Tibial nerve (tissue), 4 donors: ENCODE results near the gene APRT.

ENCODE experiments used
- EP300 ChIP-seq, 2 donors: sonication (generic); formaldehyde crosslinking; IDR thresholded peaks; one replicate each; pipeline ENCODE4 v1.6.1; 2017; ENCODE audit warnings: antibody characterized with exemption in 2 of 2, mild to moderate bottlenecking in 1 of 2
- POLR2A ChIP-seq, 2 donors: fragments of 450-650 bp; IDR thresholded peaks; one replicate each; pipeline ENCODE4 v1.6.1; 2017; ENCODE audit warnings: antibody characterized with exemption in 2 of 2, mild to moderate bottlenecking in 2 of 2, moderate library complexity in 2 of 2
- TF ChIP-seq, protein P1 (sequence below), 5 experiments: fragments of 200-600 bp in 3 of 5; fragments of 450-650 bp in 2 of 5; sonication (generic) in 3 of 5; IDR thresholded peaks; one replicate each; pipeline ENCODE4 v1.5.1; 2016 to 2019; ENCODE audit warnings: antibody characterized with exemption in 5 of 5, mild to moderate bottlenecking in 3 of 5, moderate library complexity in 2 of 5

DNA sequence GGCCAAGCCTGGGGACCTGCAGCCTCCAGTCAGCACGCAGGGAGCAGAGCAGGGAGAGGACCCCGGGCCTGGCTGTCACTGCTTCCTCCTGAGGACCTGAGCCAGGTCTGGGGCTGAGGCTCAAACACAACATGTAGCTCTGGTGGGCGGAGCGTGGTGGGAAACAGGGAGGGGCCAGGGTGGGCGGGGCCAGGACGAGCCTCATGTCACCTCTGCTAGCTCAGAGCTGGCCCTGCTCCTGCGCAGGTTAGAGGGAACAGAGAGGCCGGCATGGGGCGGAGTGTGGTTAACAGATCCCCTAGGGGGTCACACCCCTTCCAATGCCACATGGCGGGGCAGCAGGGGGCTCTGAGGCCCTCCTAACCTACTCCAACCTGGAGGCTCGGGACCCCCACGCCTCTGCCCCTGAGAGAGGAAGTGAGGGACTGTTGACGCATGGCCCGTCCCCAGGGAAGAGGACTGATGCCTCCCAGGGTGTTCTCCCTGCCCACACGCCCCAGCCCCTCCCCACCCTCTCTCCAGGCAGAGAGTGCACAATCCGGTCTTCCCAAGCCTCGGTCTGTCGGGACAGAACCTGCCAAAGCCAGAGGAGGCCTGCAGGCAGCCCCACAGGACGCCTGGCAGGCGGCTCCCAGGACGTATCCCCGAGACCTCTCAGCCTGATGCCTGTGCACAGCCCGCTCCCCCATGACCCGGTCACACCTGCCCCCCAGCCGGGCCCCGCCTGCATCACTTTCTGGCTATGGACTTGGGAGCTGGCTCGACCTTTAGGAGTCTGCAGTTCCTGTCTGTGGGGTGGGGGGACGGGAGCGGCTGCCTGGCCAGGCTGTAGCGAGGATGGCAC, 41.9 kb downstream of the APRT start:
- TF ChIP-seq POLR2A (IDR thresholded peaks at IDR 0.05): no peak
- no peak for TF ChIP-seq EP300 (IDR thresholded peaks at IDR 0.05)
- TF ChIP-seq, protein P1, sequence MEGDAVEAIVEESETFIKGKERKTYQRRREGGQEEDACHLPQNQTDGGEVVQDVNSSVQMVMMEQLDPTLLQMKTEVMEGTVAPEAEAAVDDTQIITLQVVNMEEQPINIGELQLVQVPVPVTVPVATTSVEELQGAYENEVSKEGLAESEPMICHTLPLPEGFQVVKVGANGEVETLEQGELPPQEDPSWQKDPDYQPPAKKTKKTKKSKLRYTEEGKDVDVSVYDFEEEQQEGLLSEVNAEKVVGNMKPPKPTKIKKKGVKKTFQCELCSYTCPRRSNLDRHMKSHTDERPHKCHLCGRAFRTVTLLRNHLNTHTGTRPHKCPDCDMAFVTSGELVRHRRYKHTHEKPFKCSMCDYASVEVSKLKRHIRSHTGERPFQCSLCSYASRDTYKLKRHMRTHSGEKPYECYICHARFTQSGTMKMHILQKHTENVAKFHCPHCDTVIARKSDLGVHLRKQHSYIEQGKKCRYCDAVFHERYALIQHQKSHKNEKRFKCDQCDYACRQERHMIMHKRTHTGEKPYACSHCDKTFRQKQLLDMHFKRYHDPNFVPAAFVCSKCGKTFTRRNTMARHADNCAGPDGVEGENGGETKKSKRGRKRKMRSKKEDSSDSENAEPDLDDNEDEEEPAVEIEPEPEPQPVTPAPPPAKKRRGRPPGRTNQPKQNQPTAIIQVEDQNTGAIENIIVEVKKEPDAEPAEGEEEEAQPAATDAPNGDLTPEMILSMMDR (IDR thresholded peaks at IDR 0.05): no peak
